GM20000 (cell line): Measurements from ENCODE around the gene PCMT1.

Experiments used
- DNase-seq: peaks from one replicate; pipeline ENCODE4 v3.0.0; 2012; ENCODE audit warnings: low spot score
- TF ChIP-seq, protein P1 (sequence below): IDR thresholded peaks from 2 replicates; pipeline ENCODE4 v1.5.1; 2012; ENCODE audit warnings: mild to moderate bottlenecking, control low read depth; ENCODE audit errors: extremely low read depth, missing control alignments

Gene PCMT1

DNA sequence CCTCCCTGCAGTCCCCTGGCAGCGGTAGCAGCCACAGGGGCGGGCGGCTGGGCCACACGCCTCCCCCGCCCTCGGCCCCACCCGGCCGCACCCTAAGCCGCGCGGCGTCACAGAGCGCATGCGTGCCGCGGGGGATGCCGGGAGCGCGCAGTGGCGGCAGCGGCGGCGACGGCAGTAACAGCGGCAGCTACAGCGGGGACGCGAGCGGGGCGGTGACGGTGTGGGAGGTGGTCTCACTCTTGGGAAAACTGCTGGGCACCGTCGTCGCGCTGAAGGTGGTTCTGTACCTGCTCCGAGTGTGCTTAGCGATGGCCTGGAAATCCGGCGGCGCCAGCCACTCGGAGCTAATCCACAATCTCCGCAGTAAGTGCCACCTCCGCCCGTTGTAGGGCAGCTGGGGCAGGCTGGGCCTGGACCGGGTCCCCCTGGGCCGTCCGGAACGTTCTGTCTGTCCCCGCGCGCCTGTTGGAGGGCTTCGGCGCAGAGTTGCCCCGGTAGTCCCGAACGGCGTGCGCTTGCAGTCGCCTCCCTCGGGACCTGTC, at the start of gene PCMT1:
TSS of gene PCMT1 (plus strand) at position 148 of the 542 bp plus-strand sequence. CDS start at position 309, 161 bp downstream.
- TF ChIP-seq, protein P1, sequence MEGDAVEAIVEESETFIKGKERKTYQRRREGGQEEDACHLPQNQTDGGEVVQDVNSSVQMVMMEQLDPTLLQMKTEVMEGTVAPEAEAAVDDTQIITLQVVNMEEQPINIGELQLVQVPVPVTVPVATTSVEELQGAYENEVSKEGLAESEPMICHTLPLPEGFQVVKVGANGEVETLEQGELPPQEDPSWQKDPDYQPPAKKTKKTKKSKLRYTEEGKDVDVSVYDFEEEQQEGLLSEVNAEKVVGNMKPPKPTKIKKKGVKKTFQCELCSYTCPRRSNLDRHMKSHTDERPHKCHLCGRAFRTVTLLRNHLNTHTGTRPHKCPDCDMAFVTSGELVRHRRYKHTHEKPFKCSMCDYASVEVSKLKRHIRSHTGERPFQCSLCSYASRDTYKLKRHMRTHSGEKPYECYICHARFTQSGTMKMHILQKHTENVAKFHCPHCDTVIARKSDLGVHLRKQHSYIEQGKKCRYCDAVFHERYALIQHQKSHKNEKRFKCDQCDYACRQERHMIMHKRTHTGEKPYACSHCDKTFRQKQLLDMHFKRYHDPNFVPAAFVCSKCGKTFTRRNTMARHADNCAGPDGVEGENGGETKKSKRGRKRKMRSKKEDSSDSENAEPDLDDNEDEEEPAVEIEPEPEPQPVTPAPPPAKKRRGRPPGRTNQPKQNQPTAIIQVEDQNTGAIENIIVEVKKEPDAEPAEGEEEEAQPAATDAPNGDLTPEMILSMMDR, result no peak
- peak; percentile 95 for DNase-seq

DNA sequence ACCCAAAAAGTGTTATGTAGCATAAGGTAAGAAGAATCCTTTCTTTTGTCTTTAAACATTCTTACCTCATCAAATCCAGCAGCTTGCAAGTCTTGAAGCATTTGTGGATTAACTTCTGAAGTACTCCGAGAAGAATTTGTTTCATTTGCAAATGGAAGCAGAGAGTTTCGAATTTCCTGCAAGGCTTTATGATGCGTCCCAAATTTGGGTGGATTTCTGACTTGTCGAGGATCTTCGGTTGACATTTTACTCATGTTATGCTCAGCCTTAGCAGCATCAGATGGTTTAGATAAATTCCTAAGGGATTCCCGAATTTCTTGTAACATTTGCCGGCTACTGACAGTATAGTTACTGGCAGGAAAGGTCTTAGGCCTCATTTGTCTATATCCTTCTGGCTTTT, 47.8 kb upstream of the PCMT1 start:
- no peak for DNase-seq
- TF ChIP-seq, protein P1, result no peak

DNA sequence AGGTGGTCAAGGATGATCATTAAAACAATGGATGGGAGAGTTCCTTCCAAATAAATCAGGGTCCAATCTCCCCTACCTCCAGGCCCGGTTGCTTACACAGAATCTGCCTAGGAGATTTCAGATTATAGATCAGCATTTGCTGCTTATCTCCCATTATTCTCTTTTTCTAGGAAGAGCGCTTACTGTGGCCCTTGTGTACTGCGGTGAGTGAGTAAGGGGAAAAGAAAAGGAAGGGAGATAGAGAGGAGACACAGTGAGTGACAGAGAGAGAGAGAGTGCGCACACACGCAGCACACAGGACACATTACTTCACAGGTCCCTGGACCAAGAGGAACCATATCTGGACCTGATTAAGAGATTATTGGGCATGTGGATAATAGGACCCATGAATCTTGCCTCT, 37.8 kb upstream of the PCMT1 start:
- TF ChIP-seq, protein P1, result no peak
- no peak for DNase-seq

DNA sequence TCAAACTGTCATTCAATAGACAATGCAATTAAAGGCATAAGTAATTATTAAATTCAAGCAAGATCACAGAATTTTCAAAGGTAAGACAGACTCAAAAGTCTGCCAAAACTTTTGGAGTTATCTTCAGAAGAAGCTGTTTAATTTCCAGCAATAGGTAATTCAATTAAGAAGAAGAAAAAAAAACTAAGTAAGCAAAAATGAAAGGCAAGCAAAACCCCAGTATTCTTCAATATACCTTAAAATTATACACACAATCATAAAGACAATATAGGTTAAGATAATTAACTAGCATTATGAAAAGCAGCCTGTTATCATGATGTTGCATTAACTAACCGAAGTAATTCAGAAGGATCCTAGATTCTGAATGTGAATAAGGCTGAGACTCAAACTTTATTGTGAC, 35.1 kb upstream of the PCMT1 start:
- no peak for DNase-seq
- TF ChIP-seq, protein P1, result no peak

DNA sequence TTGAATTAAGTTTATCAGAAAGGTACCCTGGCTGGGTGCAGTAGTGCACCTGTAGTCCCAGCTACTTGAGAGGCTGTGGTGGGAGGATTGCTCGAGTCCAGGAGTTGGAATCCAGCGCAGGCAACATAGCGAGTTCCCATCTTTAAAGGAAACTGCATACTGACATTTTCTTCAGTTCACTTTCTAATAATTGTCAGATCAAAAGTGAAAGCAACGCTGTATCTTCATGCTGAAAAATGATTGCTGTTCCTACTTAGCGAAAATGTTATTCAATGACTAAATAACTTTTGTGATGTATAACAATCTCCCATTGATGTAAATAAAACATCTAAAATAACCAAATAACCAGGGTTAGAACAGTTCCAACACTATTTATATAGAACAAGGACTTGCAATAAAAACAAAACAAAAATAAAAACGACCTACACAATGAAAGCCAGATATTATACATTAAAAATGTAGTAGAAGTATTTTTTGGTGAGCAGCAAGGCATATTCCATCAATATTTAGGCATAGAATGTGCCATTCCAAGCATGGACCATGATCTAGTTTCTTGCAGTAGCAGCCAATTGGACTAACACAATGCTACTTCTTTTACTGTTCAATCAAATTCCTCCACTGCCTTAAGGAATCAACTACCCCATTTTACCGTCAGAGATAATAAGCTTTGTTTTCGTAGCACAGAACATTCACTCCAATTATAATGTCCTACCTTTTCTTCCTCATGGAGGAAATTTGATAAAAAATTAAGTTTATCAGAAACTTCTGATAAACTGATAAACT, 33.2 kb upstream of the PCMT1 start:
- peak; percentile 54 for DNase-seq
- TF ChIP-seq, protein P1, result no peak

DNA sequence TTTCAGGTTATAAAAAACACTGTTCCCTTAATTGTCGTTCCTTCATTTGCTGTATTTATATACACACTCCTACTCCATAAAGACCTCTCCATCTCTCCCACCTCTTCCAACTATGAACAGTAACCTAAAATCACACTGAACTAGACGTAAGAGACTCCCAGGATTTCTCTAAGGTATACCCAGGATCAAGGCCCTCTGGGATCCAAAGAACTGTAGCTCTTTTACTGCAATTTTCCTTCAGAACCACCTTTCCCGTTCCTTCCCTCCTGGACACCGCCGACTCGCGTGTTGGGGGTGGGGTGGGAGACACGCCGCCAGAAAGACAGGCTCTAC, 32.3 kb upstream of the PCMT1 start:
- no peak for DNase-seq
- TF ChIP-seq, protein P1, result no peak

DNA sequence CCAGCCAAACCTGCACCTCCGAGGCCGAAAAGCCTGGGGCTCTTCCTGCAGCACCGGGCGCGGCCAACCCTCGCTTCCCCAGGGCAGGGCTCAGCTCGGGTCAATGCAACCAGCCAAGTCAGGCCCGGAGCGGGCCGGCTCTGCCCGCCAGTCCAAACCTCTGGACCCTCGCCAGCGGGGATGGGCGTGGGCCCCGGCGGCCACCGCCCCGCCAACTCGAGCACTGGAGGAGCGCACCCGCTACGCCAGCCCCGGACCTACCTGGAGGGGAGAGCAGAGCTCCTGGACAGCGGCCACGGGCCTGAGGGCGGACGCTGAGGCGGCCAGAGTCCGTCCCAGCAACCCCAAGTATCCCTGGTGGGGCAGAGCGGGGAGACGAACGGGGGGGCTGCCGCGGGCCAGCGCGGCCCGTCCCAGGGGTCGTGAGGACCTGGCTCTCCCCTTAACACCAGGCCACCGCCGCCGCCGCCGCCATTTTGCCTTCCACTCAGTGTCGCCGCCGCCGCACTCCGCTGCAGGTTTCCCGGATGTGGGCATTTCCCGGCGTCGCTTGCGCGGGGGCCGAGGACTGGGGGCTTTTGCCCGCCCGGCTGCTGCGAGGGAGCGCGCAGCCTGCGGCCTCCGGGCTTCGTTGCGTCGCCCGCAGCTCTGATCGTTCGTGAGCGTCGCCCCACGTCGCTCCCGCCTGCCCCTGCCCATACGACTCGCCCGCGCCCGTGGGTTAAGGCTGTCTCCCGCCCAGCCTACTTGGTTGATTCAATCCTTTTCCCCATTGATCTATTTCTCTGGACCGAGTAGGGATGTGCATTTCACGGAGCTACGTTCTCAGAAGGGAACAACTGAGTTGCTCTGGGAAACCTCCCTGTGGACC, 31.7 kb upstream of the PCMT1 start, which contains the start of gene LATS1:
TSS of gene LATS1 (minus strand) at position 514 of the 871 bp plus-strand sequence. CDS start 15,975 bp downstream, outside the sequence.
- TF ChIP-seq, protein P1, result no peak
- peak; percentile 92 for DNase-seq
